H7 (cell line): ENCODE data around the gene DNAJB7. TPM values are rescaled to one million over a fixed set of nuclear protein-coding genes. Genes with fewer than 3 reads are reported as not detected.

Experiments used
- DNase-seq: peaks from one replicate; pipeline ENCODE4 v3.0.0; 2012
- H3K27me3 ChIP-seq: 2 replicates; pipeline ENCODE4 v1.6.0; 2011; ENCODE audit warnings: mild to moderate bottlenecking, low read length; ENCODE audit not compliant: control insufficient read depth, insufficient read depth
- H3K36me3 ChIP-seq: replicated peaks from 2 replicates; pipeline ENCODE4 v1.5.1; 2011; ENCODE audit warnings: low read length; ENCODE audit not compliant: control insufficient read depth, insufficient read depth
- H3K4me3 ChIP-seq: 2 replicates; pipeline ENCODE4 v1.5.1; 2011; ENCODE audit warnings: low read depth, mild to moderate bottlenecking, control low read depth, low read length, moderate library complexity; ENCODE audit not compliant: insufficient read depth
- total RNA-seq: library from RNA; depleted of rRNA; stranded (reverse); fragments of >200 nt; shearing (Covaris generic); gene quantifications from 2 replicates; pipeline ENCODE4 v1.2.3, GENCODE V29; 2014; rRNA removed

The DNAJB7 gene
- total RNA-seq, 1 experiment from 2014 or later = not detected

GRCh38 chr22:40819599-40820140, 42.2 kb downstream of the DNAJB7 start:
- Histone ChIP-seq H3K27me3 (no peaks in the 10 kb centered on the region), H3K4me3 (peak overlapping the region; percentile 32), H3K36me3 (no peaks in the 10 kb centered on the region; the same call in none of the 2 replicates)
- peak; percentile 28 for DNase-seq

- Histone ChIP-seq H3K27me3 (no peaks in the 10 kb centered on the region), H3K4me3 (peak within 1 kb of the TSS; percentile 88), H3K36me3 (no peaks in the 10 kb centered on the region; the same call in 1 of the 2 replicates)
- DNase-seq = peak; percentile 97
These were observed 42.9 kb downstream of the DNAJB7 start, which contains the start of gene SLC25A17 for GRCh38 chr22:40818747-40819598. SLC25A17 (minus strand) TSS chr22:40819346; CDS start chr22:40819248, 98 bp downstream.

GRCh38 chr22:40818192-40818746, 43.6 kb downstream of the DNAJB7 start:
- no peak for DNase-seq
- Histone ChIP-seq H3K4me3 (peak overlapping the region; percentile 88), H3K36me3 (no peaks in the 10 kb centered on the region; the same call in 1 of the 2 replicates), H3K27me3 (no peaks in the 10 kb centered on the region)

GRCh38 chr22:40817737-40818136, 44.2 kb downstream of the DNAJB7 start:
- Histone ChIP-seq H3K4me3 (no peak overlapping the region), H3K27me3 (no peaks in the 10 kb centered on the region), H3K36me3 (no peaks in the 10 kb centered on the region; the same call in 1 of the 2 replicates)
- no peak for DNase-seq

- Histone ChIP-seq H3K27me3 (no peaks in the 10 kb centered on the region), H3K4me3 (no peak overlapping the region), H3K36me3 (no peaks in the 10 kb centered on the region; the same call in 1 of the 2 replicates)
- no peak for DNase-seq
These were observed 48.0 kb downstream of the DNAJB7 start for GRCh38 chr22:40813912-40814315.

Other genes with a start within 250 kb of the DNAJB7 start
- gene MRTFA, start 225.4 kb downstream of the DNAJB7 start, total RNA-seq = 26.2 and 35.4 TPM in 2 replicates
- 2.8 and 4.8 TPM in 2 replicates for gene MCHR1, start 182.6 kb downstream of the DNAJB7 start, total RNA-seq
- 35.0 and 37.8 TPM in 2 replicates for gene SLC25A17, start 42.8 kb downstream of the DNAJB7 start, total RNA-seq
- gene ST13, start 5.5 kb downstream of the DNAJB7 start, total RNA-seq = 179 and 222 TPM in 2 replicates
- gene XPNPEP3, start 5.0 kb downstream of the DNAJB7 start, total RNA-seq = 10.1 and 12.6 TPM in 2 replicates
- gene RBX1, start 89.3 kb upstream of the DNAJB7 start, total RNA-seq = 64.5 and 72.7 TPM in 2 replicates
- 32.8 and 60.0 TPM in 2 replicates for gene EP300, start 230.5 kb upstream of the DNAJB7 start, total RNA-seq